Measurements from ENCODE around the gene GFY.

Gene GFY

DNA sequence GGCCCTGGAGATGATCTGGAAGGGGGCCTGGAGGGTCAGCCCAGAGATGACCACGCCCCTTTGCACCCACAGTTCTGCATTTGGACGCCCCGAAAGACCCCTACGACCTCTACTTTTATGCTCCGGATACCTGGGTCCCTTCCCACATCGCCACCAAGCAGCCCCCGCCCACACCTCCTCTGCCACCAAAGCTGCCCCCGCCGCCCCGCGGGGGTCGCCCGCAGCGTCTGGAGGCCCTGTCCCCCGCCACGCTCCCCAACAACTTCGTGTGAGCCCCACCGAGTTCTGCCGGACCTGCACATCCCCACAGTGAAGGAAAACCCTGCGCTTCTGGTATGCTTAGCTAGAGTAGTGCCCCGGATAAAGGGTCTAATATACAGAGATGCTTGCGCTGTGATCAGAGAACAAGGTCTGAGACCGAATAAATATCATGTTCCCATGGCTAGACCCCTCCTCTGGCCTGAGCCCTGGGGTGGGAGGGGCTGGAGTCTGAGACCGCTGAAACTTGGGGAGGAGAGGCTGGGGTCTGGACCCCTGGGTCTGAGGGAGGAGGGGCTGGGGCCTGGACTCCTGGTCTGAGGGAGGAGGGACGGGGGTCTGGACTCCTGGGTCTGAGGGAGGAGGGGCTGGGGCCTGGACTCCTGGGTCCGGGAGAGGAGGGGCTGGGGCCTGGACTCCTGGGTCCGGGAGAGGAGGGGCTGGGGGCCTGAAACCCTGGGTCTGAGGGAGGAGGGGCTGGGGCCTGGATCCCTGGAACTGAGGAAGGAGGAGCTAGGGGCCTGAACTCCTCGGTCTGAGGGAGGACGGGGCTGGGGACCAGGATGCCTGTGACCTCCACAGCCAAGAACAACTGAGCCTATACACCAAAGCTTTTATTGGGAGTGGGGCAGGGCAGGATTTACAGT, 3.6 kb downstream of the GFY start:
- no peak for DNase-seq (ENCODE audit: low read depth in 2 of 2)

- no peak for DNase-seq (ENCODE audit: low read depth in 2 of 2)
Measured at GRCh38 chr19:49430172-49430677, 5.0 kb downstream of the GFY start.

DNA sequence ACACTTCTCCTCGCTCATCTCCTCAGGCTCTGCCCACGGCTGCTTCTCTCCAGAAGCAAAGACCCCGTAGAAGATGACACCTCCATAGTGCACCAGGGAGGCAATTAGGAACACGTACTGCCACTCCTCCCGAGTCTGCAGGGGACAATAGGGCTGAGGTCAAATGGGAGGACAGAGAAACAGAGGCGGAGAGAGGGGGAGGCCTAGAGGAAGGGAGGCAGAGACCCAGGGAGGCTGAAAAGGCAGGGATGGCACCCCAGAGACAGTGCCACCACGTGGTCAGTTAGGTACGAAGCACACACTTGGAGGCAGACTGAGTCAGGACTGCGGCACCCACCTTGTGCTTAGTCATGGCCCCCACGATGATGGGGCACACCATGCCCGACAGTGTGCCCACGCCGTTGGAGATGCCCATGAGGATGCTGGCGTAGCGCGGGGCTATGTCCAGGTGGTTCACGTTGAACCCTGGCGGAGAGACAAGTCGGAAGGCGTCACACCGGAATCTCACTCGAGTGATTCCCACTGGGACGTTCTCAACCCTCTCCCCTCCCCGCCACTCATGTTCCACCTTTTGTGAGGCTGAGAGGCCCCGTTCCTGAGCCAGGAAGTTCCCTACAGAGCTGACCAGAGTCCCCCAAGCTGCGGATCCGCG, 5.6 kb downstream of the GFY start:
- DNase-seq (ENCODE audit: low read depth in 2 of 2) = peak in 1 of 2 donors; percentile 45

GRCh38 chr19:49431330-49431749, 6.2 kb downstream of the GFY start:
- DNase-seq (ENCODE audit: low read depth in 2 of 2) = no peak

DNA sequence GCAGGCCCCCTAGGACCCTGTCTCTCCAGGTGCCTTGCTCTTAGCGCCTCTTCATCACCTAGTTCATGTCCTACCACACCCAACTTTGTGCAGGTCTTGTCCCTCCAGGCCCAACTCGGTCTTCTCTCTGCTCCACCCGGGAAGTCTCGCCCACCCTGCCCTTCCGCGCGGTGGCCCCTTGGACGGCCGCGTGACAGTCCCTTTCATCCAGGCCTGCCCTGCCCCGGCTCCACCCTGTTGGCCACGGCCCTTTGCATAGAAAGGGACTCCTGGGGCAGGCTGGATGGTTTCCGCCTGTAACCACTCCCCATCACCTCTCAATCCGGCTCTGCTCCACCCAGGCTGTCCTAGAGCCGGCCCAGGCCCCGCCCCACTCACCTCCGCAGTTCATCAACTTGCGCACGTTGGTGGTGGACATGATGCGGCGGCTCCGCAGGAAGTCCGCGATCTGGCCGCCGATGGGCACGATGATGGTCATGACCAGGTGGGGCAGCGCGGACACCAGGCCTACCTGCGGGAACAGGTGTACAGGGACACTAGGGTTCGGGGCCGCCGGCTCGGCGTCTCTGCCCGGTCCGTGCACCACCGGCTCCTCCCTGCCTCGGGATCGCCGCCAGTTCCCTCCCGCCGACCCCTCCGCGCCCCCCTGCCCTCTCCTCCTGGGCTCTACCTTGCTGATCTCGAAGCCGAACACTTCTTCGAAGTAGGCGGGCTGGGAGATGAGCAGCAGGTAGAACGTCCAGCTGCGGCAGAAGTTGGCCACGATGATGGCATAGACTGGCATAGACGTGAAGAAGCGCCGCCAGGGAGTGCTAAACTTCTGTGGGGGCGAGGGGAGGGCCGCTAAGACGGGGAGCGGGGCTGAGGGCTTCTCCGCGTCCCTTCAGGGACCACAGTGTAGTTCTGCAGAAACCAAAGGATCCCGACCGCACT, 7.2 kb downstream of the GFY start:
- no peak for DNase-seq (ENCODE audit: low read depth in 2 of 2)

GRCh38 chr19:49433240-49433901, 8.2 kb downstream of the GFY start:
- no peak for DNase-seq (ENCODE audit: low read depth in 2 of 2)

DNA sequence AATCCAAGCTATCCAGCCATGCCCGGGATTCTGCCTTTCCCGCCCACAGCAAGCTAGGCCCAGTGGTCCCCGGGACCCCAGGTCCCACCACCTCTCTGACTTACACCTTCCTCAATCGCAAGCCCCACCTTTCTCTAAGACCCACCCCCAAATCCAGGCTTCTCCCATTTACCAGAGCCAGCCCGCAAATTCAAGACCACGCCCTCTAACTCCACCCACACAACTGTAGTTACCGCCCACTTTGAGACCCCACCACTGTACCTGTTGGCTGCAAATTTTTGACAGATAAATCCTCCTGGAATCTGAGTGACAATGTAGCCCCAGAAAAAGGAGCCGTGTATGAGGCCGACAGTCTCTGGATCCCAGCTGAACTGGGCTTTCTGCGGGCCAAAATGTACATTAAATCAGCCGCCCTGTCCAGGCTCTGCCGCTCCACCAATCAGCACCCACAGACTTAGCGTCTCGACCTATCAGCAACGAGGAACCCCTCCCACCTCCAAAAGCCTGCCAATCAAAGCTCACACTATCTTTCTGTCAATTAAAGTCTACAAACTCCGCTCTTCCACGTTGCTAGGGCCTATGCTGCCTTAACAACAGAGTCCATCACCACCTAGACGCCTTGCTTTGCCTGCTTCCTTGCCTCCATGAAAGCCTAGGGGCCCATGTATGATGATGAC, 9.9 kb downstream of the GFY start:
- DNase-seq (ENCODE audit: low read depth in 2 of 2) = no peak

- DNase-seq (ENCODE audit: low read depth in 2 of 2) = no peak
Measured at GRCh38 chr19:49435670-49436069, 10.5 kb downstream of the GFY start.

- peak; percentile 56 to 78 for DNase-seq (ENCODE audit: low read depth in 2 of 2)
Measured at GRCh38 chr19:49436381-49437017, 11.3 kb downstream of the GFY start.

DNA sequence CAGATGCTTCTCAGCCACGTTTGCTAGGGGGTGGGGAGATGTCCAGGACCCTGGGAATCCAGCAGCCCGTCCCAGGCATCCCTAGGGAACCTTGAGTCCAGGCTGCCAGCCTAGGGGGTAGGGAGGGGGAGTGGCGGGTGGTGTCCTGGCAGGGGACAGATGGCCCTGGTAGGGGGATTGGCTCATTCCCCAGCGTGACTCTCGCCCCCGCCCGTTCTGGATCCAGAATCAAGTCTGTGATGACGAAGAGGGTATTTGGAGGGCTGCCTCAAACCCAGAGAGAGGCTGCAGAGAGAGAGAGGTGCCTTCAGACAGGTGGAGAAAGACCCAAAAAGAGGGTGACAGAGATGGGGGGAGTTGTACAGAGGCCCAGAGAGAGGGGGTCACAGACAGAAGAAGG, 12.0 kb downstream of the GFY start:
- DNase-seq (ENCODE audit: low read depth in 2 of 2) = no peak

DNA sequence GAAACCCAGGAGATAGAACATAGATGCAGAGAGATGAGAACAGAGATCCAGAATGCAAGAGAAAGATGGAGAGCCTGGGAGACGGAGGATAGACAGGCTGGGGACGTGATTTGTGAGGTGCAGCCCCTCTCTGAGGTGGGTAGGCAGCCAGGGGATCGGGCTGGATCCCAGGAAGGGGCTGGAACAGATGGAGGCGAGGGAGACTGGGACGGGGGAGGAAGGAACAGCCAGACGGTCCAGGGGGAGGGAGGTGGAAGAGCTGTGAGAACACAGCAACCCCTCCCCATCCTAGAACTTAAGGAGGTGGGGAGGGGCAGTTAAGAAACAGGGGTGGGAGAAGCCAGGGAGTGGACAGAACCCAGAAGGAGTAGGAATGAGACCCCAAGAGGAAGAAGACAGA, 13.1 kb downstream of the GFY start:
- DNase-seq (ENCODE audit: low read depth in 2 of 2) = no peak

DNA sequence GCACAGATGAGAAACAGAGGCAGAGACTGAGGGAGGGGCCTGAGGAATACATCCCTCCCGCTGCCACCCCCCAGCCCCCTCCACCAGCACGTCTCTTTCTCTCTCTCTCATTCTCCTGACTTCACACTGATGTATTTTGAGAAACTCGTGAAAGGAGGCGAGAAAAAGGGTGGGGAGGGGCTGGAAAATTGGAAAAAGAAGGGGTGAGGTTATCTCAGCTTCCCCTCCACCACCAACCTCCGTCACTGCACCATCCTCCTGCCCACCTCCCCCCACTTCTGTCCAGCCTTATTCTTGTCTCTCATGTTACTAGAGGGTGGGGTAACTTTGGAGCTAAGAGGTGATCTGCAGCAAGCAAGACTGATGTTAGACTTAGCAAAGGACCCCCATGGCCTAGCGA, 14.6 kb downstream of the GFY start:
- no peak for DNase-seq (ENCODE audit: low read depth in 2 of 2)

DNA sequence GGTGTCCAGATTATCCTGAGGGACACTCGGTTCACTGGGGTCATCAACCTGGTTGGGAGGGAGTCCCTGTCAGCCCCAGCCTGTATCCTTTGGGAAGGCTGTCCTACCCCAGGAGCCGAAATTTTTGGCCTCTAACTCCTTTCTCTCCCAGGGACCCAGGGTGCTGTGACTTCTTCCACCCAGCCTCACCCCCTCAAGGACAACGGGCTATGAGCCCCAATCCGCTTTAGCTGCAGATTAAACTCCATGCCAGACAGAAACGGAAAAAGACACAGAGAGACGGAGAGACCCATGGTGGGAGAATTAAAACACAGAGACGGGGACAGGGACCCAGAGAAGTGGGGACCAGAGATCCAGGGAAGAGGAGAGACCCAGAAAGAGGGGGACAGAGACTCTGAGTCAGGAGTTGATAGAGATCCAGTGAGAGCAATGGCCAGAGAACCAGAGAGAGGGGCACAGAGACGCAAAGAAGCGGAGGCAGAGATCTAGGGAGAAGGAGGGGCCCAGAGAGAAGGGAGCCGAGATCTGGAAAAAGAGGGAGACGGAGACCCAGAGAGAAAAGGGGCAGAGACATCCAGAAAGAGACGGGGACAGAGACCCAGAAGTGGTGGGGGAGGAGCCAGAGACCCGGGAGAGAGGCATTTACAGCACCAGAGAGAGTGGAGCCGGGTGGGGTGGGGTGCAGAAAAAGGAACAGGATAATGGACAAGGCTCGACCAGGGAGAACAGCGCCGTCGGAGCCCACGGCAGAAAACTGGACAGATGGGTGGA, 15.4 kb downstream of the GFY start:
- no peak for DNase-seq (ENCODE audit: low read depth in 2 of 2)

DNA sequence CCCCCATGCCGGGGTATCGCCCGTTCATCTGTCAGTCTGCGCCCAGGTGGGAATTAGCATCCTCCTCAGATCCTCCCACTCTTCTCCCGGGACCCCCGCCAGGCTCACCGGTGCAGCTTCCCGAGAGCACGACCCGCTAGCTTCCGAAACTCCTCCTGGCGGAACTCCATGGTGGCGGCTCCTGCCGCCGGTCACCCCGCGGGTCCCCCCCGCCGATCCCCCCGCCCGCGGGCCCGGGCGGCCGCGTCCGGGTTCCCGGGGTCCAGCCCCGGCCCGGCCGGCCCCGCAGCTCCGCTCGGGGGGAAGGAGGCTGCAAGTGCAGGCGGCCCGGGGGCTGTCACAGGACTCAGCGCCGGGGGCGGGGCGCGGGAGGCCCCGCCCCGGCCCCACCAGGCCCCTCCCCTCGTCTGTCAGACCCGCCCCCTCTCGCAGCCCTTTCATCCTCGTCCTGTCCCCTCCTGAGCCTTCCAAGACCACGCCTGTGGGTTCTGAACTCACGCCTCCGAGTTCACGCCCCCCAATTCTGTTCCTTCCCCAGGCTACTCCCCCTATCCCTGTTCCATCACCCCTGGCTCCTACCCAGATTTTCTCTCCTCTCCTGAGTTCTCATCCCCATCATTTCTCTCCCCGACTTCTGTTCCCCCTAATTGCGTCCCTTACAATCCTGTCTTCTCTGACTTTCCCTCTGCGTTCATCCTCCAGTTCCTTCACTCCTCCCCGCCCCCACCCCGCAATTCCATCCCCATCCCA, 16.2 kb downstream of the GFY start, which contains the start of gene SLC17A7:
Gene SLC17A7 (minus strand): TSS at position 318 of the 750 bp plus-strand sequence. CDS start 148 bp downstream, at position 170.
- DNase-seq (ENCODE audit: low read depth in 2 of 2) = no peak

GRCh38 chr19:49441960-49442350, 16.8 kb downstream of the GFY start:
- no peak for DNase-seq (ENCODE audit: low read depth in 2 of 2)

DNA sequence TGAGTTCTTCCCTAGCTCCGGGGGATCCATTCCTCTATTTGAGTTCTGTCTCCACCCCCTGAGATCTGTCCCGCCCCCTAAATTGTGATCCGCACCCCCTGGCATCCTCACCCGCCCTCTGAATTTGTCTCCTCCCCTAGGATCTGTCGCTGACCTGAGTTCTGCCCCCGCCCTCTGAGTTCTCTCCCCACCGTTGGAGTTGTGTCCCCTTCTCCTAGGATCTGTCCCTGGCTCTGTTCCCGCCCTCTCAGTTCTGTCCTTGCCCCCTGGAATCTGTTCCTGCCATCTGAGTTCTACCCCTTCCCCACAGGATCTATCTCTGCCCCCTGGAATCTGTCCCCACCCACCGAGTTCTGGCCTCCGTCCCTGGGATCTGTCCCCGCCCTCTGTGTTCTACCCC, 17.2 kb downstream of the GFY start:
- DNase-seq (ENCODE audit: low read depth in 2 of 2) = no peak

DNA sequence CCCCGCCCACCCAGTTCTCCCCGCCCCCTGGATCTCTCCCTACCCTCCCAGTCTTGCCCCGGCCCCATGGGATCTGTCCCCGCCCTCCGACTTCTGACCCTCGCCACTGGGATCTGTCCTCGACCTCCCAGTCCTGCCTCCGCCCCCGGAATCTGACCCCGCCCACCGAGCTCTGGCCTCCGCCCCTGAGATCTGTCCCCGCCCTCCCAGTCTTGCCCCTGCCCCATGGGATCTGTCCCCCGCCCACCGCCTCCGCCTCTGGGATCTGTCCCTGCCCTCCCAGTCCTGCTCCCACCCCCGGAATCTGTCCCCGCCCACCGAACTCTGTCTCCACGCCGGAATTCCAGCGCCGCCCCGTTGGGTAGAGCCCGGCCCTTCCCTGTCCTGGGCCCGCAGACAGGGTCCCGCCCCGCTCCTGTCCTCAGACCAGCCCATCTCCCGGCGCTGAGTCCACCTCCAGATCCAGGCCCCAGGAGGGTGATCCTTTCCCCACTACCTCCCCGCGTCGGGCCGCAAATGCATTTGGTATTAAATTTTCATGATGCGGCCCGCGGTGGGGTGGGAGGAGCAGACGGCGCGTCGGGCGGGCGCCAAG, 17.7 kb downstream of the GFY start:
- DNase-seq (ENCODE audit: low read depth in 2 of 2) = peak in 1 of 2 donors; percentile 63

Data from stimulated activated CD4-positive, alpha-beta T cell treated with anti-CD3 and anti-CD28 coated beads, Interleukin-15, amount 100 ng/mL, for 48 hours (primary cell).